K562 (cell line): Measurements from ENCODE around the gene ATRNL1. TPM values are rescaled to one million over a fixed set of nuclear protein-coding genes. Genes with fewer than 3 reads are reported as not detected.

Experiments used
- ATAC-seq: fragments of 200-7000 bp; cut with Tn5 transposase; 3 replicates; pipeline ENCODE4 v1.9.1; 2020; ENCODE audit warnings: moderate library complexity
- BruUV-seq: library from RNA; stranded (reverse); fragments of 400-500 nt; replicated peaks from 2 replicates; lab custom pipeline; 2021; lab: Mats Ljungman, UMichigan
- CTCF ChIA-PET: fragments of 300-600 bp; formaldehyde crosslinking; extraction: SDS; loops from one replicate; lab custom pipeline; 2021; ENCODE audit warnings: low intra/inter-chr PET ratio; lab: Yijun Ruan, JAX
- POLR2A ChIA-PET: fragments of 300-600, 350-650 bp; sonication (Branson Sonifier 250); formaldehyde crosslinking; extraction: SDS; loops from one replicate; lab custom pipeline; 2021; ENCODE audit warnings: antibody characterized with exemption, inconsistent platforms; lab: Yijun Ruan, JAX
- DNase-seq, 4 experiments: peaks; one replicate each; pipeline versions ENCODE4 v3.0.0 to v3.0.0-alpha.2; 2011 to 2018; ENCODE audit warnings: low spot score in 3 of 4, mixed read lengths in 3 of 4; ENCODE audit errors: extremely low read depth in 1 of 4
- FAIRE-seq: peaks from 2 replicates; lab custom pipeline; 2011; peaks lifted over from hg19 to GRCh38; lab: Jason Lieb, UNC
- H2AFZ ChIP-seq: 2 replicates; pipeline ENCODE4 v1.6.0; 2011; ENCODE audit warnings: low read depth, low read length, control low read depth, inconsistent platforms
- H3K27ac ChIP-seq: fragments of 200-600 bp; 3 replicates; pipeline ENCODE4 v1.8.0; 2011; ENCODE audit warnings: low read depth, mild to moderate bottlenecking, control low read depth, inconsistent platforms, low read length, moderate library complexity, mixed read lengths; ENCODE audit errors: extremely low read depth
- H3K27me3 ChIP-seq, 2 experiments: fragments of 300-600 bp in 1 of 2; 2 replicates in 1 of 2; 3 replicates in 1 of 2; pipeline versions ENCODE4 v1.6.0 to v1.8.0; 2011; ENCODE audit warnings: inconsistent platforms in 2 of 2, low read length in 2 of 2, mild to moderate bottlenecking in 1 of 2, mixed read lengths in 1 of 2, moderate library complexity in 1 of 2; ENCODE audit not compliant: control insufficient read depth in 2 of 2, insufficient read depth in 2 of 2
- H3K36me3 ChIP-seq: fragments of 300-600 bp; 3 replicates; pipeline ENCODE4 v1.8.0; 2011; ENCODE audit warnings: mild to moderate bottlenecking, low read length, inconsistent platforms; ENCODE audit not compliant: control insufficient read depth, insufficient read depth
- H3K4me1 ChIP-seq, 2 experiments: fragments of 200-600 bp in 1 of 2; replicated peaks in 1 of 2; 2 replicates in 1 of 2; 3 replicates in 1 of 2; pipeline versions ENCODE4 v1.5.1 to v1.8.0; 2011; ENCODE audit warnings: inconsistent platforms in 2 of 2, low read length in 2 of 2, mild to moderate bottlenecking in 1 of 2, mixed read lengths in 1 of 2, moderate library complexity in 1 of 2; ENCODE audit not compliant: control insufficient read depth in 2 of 2, insufficient read depth in 2 of 2
- H3K4me2 ChIP-seq: 2 replicates; pipeline ENCODE4 v1.6.1; 2011; ENCODE audit warnings: low read length, control low read depth, inconsistent platforms, mixed read lengths; ENCODE audit not compliant: insufficient read depth
- H3K4me3 ChIP-seq: fragments of 200-600 bp; sonication (generic), shearing (Covaris generic); 2 replicates; pipeline ENCODE4 v1.5.1; 2016; ENCODE audit warnings: control low read depth, inconsistent platforms
- H3K79me2 ChIP-seq: fragments of 200-600 bp; 3 replicates; pipeline ENCODE4 v1.8.0; 2011; ENCODE audit warnings: low read length, inconsistent platforms; ENCODE audit not compliant: control insufficient read depth, insufficient read depth
- H3K9ac ChIP-seq, 2 experiments: 2 replicates each; pipeline versions ENCODE4 v1.6.0 to v1.6.1; 2011; ENCODE audit warnings: low read depth in 2 of 2, low read length in 2 of 2, control low read depth in 1 of 2, inconsistent platforms in 1 of 2, mild to moderate bottlenecking in 1 of 2, mixed read lengths in 1 of 2; ENCODE audit not compliant: insufficient read depth in 1 of 2
- H3K9me1 ChIP-seq: one replicate; pipeline ENCODE4 v1.6.0; 2011; ENCODE audit warnings: inconsistent platforms, mild to moderate bottlenecking, low read length, moderate library complexity; ENCODE audit not compliant: control insufficient read depth, insufficient read depth
- H3K9me3 ChIP-seq: replicated peaks from 2 replicates; pipeline ENCODE4 v1.5.1; 2011; ENCODE audit warnings: low read depth, low read length, inconsistent platforms; ENCODE audit not compliant: control insufficient read depth, insufficient read depth
- H4K20me1 ChIP-seq: replicated peaks from 2 replicates; pipeline ENCODE4 v1.6.1; 2011; ENCODE audit warnings: low read length, inconsistent platforms, mixed read lengths; ENCODE audit not compliant: control insufficient read depth, insufficient read depth
- C11orf30 ChIP-seq: fragments of 450-650 bp; IDR thresholded peaks from 2 replicates; pipeline ENCODE4 v1.6.1; 2016; ENCODE audit warnings: low read depth, mild to moderate bottlenecking
- CREB5 ChIP-seq: fragments of 250-450 bp; sonication (Bioruptor Pico); IDR thresholded peaks from 2 replicates; pipeline ENCODE4 v1.5.0; 2020; ENCODE audit warnings: mild to moderate bottlenecking
- EGR1 ChIP-seq: fragments of 450-650 bp; conservative IDR thresholded peaks from 2 replicates; pipeline ENCODE4 v1.6.1; 2017; ENCODE audit warnings: mild to moderate bottlenecking
- ESRRB ChIP-seq: fragments of 250-450 bp; sonication (Bioruptor Pico); IDR thresholded peaks from 2 replicates; pipeline ENCODE4 v1.5.0; 2020; ENCODE audit warnings: mild to moderate bottlenecking, moderate library complexity, borderline replicate concordance
- PHF20 ChIP-seq: fragments of 450-650 bp; IDR thresholded peaks from 2 replicates; pipeline ENCODE4 v1.6.1; 2018; ENCODE audit not compliant: partially characterized antibody
- PTTG1 ChIP-seq: fragments of 450-650 bp; IDR thresholded peaks from 2 replicates; pipeline ENCODE4 v1.6.1; 2016; ENCODE audit warnings: low read depth, mild to moderate bottlenecking, missing genetic modification characterization, missing compliant biosample characterization
- SMAD3 ChIP-seq: fragments of 450-650 bp; formaldehyde crosslinking; conservative IDR thresholded peaks from 2 replicates; pipeline ENCODE4 v1.4.0; 2020; ENCODE audit warnings: mild to moderate bottlenecking
- THAP7 ChIP-seq: fragments of 250-450 bp; sonication (Bioruptor Pico); IDR thresholded peaks from 2 replicates; pipeline ENCODE4 v1.5.0; 2021
- TSC22D4 ChIP-seq: fragments of 450-650 bp; IDR thresholded peaks from 2 replicates; pipeline ENCODE4 v1.6.1; 2016; ENCODE audit warnings: missing genetic modification characterization, missing biosample characterization, control low read depth
- ZBTB11 ChIP-seq, 3 experiments: fragments of 200-800 bp in 1 of 3; fragments of 250-450 bp in 1 of 3; fragments of 450-650 bp in 1 of 3; sonication (Bioruptor Pico) in 1 of 3; sonication (Bioruptor generic) in 1 of 3; formaldehyde crosslinking in 1 of 3; IDR thresholded peaks; 2 replicates each; pipeline versions ENCODE4 v1.6.1 to v1.8.0; 2016 to 2022; ENCODE audit warnings: mild to moderate bottlenecking in 2 of 3, missing genetic modification characterization in 2 of 3, missing compliant biosample characterization in 1 of 3, moderate library complexity in 1 of 3
- ZBTB2 ChIP-seq: fragments of 450-650 bp; IDR thresholded peaks from 2 replicates; pipeline ENCODE4 v1.6.1; 2016; ENCODE audit warnings: antibody characterized with exemption
- WGBS: fragments of 100-300 bp; shearing (Covaris generic); methylation state at CpG from one replicate; pipeline ENCODE4 v1.1.6; 2016; ENCODE audit warnings: low coverage, mixed read lengths; ENCODE audit not compliant: insufficient coverage; ENCODE audit errors: missing lambda C conversion rate; 5-methylcytosine and 5-hydroxymethylcytosine counted together
- in situ Hi-C: fragments of 300-500 bp; cut with MboI; formaldehyde crosslinking; loops from 4 replicates; pipeline ENCODE4 v1.15.0; 2018; ENCODE audit warnings: inconsistent platforms, mixed read lengths
- intact Hi-C: fragments of 100-400 bp; cut with micrococcal nuclease; formaldehyde crosslinking; loops from 2 replicates; pipeline ENCODE4 v1.14.2; 2022
- polyA plus RNA-seq, 8 experiments: library from polyadenylated mRNA; depleted of rRNA in 4 of 8; stranded (reverse) in 5 of 8; unstranded in 3 of 8; fragments of >200 nt; fragmentation: Nextera tagmentation in 2 of 8; fragmentation: Illumina TruSeq in 1 of 8; extraction: Ambion mirVana in 2 of 8; extraction: Trizol in 1 of 8; gene quantifications; 2 replicates each; pipeline versions ENCODE4 v1.2.1 to v1.2.3, GENCODE V29; 2011 to 2014; ENCODE audit warnings: inconsistent platforms in 1 of 8, missing spikeins in 1 of 8
- total RNA-seq, 7 experiments: library from RNA; depleted of rRNA in 6 of 7; stranded (reverse); fragments of >200 nt in 6 of 7; fragmentation: Illumina TruSeq in 2 of 7; extraction: Trizol in 2 of 7; gene quantifications; 2 replicates each; pipeline versions ENCODE4 v1.2.1 to v1.2.3, GENCODE V29; 2011 to 2021; ENCODE audit warnings: low replicate concordance in 1 of 7
- TF ChIP-seq, protein P1 (sequence below): fragments of 250-450 bp; sonication (Bioruptor Pico); IDR thresholded peaks from 2 replicates; pipeline ENCODE4 v1.6.1; 2021; ENCODE audit warnings: mild to moderate bottlenecking
- TF ChIP-seq, protein P2 (sequence below): fragments of 450-650 bp; formaldehyde crosslinking; IDR thresholded peaks from 2 replicates; pipeline ENCODE4 v1.4.0; 2020; ENCODE audit warnings: mild to moderate bottlenecking, moderate library complexity

Gene ATRNL1
- total and polyA plus RNA-seq, 9 of the 15 experiments (the other 6 are each of a cell fraction or from before 2014, with no cell fraction given) = 0.18 TPM; not detected in 8

DNA sequence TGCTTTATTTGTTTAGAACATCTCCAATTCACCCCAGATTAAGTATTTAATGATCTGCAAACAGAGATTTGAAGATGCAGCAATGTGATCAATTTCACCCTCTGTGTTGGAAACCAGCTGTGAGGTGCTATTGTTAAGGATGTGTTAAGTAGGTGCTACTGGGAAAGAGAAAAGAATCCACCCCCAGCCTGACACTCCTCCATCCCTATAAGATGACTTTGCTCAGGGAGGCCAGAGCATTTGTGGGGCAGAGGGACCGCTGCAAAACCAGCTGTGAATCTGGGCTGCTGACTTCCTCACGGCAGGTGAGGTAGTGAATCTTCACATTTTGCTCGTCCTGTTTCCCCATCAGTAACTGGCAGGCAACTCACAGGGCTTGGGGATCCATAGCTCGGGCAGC lies 882.3 kb downstream of the ATRNL1 start:
- no peak overlapping the region for H3K4me3 ChIP-seq
- POLR2A ChIA-PET = no interaction called here
- no peak overlapping the region for H3K27ac ChIP-seq
- in situ Hi-C loops = no loop called here
- no peak overlapping the region for H3K9ac ChIP-seq
- TF ChIP-seq PHF20 (no peak), SMAD3 (CRISPR knock-in tag) (no peak), ESRRB (CRISPR knock-in tag) (no peak), CREB5 (no peak), EGR1 (no peak), ZBTB11 (CRISPR knock-in tag; IDR thresholded peaks at IDR 0.05) (no peak), C11orf30 (no peak), TSC22D4 (tag) (no peak), ZBTB2 (no peak), PTTG1 (tag) (no peak), THAP7 (no peak)
- TF ChIP-seq, protein P1, sequence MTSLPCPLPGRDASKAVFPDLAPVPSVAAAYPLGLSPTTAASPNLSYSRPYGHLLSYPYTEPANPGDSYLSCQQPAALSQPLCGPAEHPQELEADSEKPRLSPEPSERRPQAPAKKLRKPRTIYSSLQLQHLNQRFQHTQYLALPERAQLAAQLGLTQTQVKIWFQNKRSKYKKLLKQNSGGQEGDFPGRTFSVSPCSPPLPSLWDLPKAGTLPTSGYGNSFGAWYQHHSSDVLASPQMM (CRISPR knock-in tag) = no peak
- TF ChIP-seq, protein P2, sequence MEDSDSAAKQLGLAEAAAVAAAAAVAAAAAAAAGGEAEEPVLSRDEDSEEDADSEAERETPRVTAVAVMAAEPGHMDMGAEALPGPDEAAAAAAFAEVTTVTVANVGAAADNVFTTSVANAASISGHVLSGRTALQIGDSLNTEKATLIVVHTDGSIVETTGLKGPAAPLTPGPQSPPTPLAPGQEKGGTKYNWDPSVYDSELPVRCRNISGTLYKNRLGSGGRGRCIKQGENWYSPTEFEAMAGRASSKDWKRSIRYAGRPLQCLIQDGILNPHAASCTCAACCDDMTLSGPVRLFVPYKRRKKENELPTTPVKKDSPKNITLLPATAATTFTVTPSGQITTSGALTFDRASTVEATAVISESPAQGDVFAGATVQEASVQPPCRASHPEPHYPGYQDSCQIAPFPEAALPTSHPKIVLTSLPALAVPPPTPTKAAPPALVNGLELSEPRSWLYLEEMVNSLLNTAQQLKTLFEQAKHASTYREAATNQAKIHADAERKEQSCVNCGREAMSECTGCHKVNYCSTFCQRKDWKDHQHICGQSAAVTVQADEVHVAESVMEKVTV (CRISPR knock-in tag) = no peak
- TF ChIP-seq, all 486 proteins: peak for 0
- Histone ChIP-seq H3K36me3 (no peaks in the 10 kb centered on the region), H3K79me2 (no peaks in the 10 kb centered on the region), H2AFZ (no peak overlapping the region), H3K9me3 (no peaks in the 10 kb centered on the region), H4K20me1 (no peaks in the 10 kb centered on the region), H3K9me1 (no peaks in the 10 kb centered on the region), H3K4me2 (no peak overlapping the region), H3K27me3 (no peaks in the 10 kb centered on the region), H3K4me1 (no peaks in the 10 kb centered on the region)
- CTCF ChIA-PET = no interaction called here
- 0% methylated on average over 4 of the region's 4 CpGs for WGBS
- no peak for ATAC-seq
- no peak for FAIRE-seq
- DNase-seq = no peak
- no TSS peak for BruUV-seq
- intact Hi-C loops = no loop called here
